Stimulated activated CD4-positive, alpha-beta T cell treated with anti-CD3 and anti-CD28 coated beads, Interleukin-1b, Interleukin-23, amount 100 ng/mL, for 4 hours (primary cell): ENCODE results near the gene COL4A2.
"Not testable (repeated sequence)": the region's sequence is repeated elsewhere in the genome, so short reads cannot be mapped to it uniquely, and the experiment has no call there.

ENCODE experiments used
- DNase-seq, 2 donors: peaks; one replicate each; pipeline ENCODE4 v3.0.0-alpha.2; 2020; ENCODE audit warnings: low read depth in 2 of 2

Gene COL4A2

DNA sequence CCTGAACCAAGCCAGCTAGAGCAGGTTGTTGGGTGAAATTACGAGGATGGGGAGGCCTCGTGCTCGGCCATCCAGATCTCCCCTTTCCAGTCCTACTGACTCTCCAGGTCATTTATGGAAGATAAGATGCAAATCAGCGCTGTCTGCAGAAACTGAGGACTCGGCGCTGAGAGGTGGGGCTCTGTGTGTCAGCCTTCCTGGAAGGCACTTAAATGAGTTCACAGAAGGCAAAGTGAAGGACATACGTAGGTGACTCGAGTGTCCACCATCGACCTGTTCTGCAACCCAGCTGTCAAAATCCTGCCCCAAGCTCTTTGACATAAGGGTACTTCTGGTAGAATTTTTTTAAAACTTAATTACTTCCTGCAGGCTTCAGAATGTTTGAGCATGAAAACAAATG is 168.0 kb downstream of the COL4A2 start:
- DNase-seq, result no peak

DNA sequence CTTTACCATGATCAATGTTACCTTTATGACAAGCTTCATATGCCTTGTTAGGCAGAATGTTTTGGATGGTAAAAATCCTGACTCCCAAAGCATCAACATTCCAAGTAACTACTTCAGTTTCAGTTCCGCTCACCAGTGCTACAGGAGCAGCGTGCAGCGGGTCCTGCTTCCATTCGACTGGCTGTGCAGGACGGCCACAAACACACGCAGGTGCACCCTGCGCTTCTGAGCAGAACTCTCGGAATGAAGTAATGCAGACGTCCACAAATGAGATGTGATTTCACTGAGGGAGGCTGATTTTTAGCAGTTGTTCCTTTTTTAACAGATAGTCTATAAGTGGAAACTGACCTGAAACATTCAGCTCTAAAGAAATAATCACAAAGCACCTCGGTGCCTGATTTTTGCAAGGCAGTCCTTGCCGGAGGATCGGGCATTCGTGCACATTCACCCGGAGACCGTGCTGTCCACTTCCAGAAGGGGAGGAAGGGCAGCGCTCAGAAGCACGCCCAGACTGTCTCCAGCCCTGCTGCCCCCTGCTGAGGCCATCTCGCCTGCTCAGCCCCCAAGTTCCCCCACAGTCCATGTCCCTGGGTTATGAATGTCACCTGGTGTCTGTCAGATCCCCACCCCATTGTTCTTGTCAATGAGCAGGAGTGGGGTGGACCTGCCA is 168.6 kb downstream of the COL4A2 start:
- no peak for DNase-seq

DNA sequence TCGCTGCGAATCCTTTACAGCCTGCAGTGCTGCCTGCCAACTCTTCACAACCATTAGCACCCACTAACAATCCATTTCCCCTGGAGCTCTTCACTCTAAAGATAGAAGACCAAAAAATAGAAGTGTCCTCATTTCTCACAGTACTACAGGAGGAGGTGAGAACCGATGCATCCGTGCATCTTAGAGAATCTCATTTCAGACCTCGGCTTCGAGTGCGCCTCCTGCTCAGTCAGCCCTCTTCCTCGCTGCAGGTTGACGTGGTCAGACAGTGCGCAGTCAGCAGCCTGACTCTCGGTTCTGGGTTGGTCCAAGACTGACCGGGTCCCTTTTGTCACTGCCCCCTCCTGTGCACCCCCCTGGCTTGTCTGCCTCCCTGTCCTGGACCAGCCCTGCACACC is 169.1 kb downstream of the COL4A2 start:
- no peak for DNase-seq

DNA sequence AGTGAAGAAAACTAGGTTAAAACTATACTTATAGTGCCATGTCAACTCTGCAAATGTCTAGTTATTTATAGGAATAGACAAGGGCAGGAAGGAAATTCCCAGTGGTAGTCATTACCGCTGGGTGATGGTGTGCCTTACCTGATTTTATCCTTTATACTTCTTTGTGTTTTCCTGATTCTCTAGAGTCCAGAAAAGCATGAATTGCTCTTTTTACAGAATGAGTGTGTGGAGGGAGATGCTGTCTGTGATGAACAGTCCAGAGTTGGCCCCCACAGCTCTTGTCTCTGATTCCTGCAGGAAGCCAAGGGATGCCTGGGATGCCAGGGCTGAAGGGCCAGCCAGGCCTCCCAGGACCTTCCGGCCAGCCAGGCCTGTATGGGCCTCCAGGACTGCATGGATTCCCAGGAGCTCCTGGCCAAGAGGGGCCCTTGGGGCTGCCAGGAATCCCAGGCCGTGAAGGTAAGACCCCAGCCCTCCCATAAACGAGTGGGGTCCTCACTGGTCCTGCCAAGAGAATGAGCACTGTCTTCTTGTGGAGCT is 170.7 kb downstream of the COL4A2 start:
- no peak for DNase-seq

DNA sequence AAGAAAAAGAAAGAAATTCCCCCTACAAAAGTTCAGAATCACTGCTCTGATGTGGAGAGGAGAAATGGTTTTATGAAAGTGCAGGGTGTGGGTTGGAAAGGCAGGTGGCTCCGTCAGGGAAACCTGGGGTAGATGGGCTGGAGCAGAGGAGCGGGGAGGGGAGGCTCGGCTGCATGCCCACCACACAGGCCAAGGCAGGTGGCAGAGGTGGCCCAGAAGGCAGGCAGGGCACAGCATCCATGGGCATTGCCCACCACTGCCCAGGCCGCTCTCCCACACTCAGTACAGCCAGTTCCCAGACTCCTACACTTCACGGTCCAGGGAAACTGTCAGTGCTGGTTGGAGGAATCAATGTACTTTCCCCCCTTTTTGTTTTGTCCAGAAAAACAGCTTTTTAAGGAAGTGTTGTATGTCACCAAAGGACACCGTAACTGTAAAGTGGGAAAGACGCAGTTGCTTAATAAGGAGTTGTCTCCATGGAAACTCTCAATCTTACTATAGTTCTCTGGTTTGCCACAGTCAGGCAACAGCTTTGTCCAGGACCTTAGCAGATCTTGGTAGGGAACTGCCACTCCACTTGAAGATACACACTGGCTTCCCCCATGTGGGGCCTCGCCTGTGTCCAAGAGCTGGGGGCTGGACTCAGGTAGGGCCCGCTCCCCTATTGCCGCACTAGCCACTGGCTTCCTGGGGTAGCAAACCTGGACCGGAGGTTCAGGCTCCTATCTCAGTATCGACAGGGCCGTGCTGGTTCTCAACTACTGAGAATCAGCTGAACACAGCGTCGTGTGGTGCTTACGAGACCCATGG is 171.5 kb downstream of the COL4A2 start:
- no peak for DNase-seq

DNA sequence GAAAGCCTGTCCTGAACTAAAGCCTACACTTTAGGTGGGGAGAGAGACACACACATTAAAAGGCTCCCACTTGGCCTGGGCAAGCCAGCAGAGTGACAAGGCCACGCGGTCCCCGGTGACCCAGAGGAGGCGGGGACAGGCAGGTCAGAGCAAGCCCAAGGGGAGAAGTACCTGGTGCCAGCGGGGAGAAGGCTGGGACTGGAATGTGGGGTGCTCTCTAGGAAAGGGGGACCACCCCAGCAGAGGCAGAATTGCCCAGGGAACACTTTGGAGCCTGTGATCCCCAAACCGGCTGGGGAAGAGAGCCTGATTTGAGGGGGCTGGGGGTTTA is 172.1 kb downstream of the COL4A2 start:
- DNase-seq, result no peak

DNA sequence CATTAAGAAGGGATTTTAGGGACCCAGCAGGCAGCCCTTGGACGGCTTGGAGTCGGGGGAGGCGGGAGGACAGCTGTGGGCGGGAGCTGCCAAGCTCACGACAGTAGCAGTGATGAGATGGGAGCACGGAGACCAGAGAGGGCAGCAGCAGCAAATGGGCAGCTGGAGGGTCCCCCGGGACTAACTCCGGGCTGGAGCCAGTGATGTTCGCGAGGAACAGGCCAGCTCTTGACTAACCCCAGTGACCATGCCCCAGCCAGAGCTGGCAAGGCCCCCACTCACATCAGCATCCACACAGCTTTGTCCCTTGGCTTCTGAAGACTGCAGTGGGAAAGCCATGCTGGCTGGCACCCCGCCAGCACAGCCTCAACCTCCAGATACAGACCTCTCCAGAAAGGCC is 172.6 kb downstream of the COL4A2 start:
- no peak for DNase-seq

DNA sequence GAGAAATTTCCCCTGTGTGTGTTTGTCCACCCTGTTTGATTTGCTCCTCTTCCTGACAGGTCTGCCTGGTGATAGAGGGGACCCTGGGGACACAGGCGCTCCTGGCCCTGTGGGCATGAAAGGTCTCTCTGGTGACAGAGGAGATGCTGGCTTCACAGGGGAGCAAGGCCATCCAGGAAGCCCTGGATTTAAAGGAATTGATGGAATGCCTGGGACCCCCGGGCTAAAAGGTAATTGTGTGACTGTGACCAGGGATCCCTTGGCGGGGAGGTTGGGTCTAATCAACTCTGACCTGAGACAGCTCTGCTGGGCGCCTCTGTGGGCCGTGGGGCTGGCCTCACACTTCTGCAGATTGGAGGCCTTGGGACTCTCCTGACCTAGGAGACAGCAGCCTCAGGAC is 173.1 kb downstream of the COL4A2 start:
- DNase-seq, result no peak

DNA sequence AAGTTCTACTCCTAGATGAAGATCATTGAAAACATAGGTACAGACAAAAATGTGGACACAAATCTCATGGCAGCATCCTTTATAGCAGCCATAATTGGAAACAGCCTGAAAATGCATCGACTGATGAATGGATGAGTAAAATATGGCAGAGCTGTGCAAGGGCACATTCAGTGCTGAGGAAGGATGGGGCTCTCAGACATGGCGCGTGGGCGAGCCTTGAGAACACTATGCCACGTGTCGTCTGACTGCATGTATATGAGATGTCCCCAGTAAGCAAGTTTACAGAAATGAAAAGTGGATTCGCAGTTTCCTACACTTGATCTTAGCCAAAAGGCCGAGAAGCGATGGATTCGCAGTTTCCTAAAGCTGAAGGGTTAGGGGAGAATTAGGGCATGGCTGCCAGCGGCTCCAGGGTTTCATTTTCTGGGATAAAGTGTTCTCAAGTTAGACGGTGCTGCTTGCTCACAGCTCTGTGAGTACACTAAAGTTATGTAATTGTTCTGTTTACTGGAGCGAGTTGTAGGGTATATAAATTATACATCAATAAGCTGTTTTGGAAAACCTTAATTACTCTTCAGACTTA is 176.4 kb downstream of the COL4A2 start:
- DNase-seq, result no peak

DNA sequence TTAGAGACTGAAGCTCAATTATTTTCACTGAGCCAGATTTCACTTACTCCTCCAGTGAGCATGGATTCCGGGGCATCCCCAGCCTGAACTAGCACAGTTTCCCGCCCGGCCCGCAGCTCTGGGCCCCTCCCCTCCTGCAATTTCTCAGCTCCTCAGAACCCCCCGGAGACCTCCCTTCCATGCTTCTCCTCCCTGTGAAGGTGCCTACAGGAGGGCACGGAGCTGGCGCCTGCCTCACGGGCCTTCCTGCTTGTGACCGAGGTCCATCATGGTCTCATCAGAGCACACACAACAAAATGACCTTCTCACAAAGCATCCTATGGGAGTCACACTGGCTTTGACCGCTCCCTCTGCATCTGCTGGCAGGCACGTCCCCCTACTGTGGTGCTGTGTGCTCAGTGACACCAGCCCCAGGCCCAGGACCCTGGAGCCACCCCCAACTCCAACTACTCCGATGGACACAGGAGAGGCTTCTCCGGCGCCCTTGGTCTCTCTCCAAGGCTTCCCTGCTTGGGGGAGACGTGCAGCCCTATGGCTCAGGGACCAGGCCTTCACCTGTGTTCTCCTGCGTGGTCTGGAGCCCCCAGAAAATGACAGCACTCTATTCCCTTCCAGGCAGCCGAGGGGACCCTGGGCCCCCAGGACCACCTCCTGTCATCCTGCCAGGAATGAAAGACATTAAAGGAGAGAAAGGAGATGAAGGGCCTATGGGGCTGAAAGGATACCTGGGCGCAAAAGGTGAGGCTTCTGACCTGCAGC is 177.4 kb downstream of the COL4A2 start:
- no peak for DNase-seq

DNA sequence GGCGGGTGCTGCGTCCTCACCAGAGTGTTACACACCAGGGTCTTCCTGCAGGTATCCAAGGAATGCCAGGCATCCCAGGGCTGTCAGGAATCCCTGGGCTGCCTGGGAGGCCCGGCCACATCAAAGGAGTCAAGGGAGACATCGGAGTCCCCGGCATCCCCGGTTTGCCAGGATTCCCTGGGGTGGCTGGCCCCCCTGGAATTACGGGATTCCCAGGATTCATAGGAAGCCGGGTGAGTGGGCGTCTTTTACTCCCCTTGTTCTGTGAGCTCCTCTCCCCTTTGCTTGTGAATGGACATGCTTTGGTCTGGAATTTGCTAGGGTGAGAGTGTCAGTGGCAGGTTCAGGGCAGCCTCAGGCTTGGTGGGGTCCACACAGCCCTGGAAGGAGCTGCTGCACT is 178.5 kb downstream of the COL4A2 start:
- DNase-seq, result no peak

DNA sequence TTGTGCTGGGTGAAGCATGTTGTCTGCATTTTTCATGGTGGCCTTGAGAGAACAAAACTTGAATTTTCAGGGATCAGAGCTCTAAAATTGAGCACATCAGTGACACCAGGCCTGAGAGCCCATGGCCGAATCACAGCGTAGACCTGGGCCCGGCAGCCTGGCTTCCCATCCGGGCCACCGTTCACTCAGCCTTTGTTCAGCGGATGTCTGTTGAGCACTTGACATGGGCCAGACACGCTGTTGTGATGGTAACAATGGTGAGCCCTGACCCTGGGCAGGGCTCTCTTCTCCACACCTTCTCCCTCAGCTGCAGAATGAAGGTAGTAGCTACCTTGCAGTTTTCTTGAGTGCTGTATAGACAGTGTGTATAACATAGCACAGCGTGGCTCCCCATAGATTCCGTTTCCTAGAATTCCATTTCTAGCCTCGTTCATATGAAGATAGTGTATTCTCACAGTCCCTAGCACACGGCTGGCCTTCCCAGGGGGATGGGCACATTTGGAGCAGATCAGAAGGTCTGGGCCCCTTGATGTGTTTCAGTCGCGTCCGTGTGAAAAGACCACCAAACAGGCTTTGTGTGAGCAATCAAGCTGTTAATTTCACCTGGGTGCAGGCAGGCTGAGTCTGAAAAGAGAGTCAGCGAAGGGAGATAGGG is 179.1 kb downstream of the COL4A2 start:
- no peak for DNase-seq

DNA sequence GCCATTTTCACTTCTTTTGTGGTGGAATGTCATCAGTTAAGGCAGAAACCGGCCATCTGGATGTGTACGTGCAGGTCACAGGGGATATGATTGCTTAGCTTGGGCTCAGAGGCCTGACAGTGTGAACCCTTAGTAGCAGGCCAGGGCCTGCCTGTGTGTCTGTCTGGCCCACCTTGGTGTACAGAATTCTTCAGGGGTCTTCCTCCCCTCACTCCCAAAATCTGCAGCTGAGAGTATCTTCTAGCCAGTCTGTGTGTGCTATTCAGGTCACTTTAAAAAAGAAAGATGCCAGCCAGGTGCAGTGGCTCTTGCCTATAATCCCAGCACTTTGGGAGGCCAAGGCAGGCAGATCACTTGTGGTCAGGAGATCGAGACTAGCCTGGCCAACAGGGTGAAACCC is 179.8 kb downstream of the COL4A2 start:
- DNase-seq, result not testable (repeated sequence)

DNA sequence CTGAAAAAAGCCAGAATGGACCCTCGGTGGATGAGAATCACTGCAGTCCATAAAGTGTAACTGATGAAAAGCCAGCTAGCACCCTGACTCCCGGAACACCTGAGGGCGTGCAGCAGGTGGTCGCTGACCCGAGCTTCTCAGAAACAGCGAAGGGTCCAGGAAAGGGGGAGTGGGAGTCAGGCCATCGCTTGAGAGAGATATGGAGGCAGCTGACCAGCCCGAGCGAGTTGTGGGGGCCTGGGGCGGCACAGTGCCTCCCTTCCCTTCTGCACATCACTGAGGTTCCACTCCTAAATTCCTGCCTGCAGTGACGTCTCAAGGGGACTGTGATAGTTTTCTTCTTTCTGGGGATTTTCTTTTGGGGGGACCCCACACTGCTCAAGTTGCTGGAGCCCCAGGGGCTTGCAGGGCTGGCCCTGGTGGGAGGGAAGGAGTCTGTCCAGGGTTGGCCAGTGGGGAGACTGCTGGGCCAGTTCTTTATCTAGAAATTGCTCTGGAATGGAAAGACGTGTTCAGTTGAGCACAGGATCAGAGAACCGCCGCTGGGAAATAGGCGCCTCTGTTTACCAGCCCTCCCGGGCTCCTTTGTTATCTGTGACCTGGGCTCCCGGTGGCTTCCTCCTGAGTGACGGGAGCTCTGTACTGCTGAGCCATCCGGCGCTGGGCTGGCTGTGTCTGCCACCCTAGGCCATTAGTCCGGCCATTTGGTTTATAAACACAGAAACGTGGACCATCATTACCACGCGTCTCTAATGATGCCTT is 183.1 kb downstream of the COL4A2 start:
- no peak for DNase-seq

DNA sequence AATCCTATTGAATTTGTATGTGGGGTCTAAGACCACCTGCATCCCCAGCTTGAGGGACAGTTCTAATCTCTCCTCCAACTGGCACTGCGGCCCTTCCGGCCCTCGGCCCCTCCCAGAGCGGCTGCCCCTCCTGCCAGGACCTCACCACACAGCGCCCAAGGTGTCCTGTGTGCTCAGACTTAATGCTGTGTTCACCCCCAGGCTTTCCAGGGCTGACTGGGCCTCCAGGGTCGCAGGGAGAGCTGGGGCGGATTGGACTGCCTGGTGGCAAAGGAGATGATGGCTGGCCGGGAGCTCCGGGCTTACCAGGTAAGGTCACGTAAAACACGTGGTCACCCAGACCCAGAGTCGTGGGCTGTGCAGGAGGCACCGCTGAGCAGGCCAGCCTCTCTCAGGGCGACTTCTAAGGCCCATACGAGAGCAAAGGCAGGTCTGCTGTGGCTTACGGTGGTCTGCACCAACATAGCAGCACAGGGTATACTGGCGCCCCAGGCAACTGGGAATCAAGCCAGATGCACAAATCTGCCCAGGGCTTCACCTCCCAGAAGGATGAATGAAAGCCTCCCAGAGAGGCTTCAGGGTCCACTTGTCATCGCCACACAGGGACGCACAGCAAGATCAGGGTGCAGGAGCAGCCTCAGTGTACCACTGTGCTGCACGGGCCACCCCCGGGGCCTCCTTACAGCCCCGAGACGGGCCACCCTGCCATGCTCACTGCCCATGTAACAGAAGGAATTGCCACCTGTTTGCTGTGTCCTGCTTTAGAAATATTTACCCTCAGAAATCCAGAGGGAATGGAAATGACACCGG is 185.0 kb downstream of the COL4A2 start:
- DNase-seq, result no peak

DNA sequence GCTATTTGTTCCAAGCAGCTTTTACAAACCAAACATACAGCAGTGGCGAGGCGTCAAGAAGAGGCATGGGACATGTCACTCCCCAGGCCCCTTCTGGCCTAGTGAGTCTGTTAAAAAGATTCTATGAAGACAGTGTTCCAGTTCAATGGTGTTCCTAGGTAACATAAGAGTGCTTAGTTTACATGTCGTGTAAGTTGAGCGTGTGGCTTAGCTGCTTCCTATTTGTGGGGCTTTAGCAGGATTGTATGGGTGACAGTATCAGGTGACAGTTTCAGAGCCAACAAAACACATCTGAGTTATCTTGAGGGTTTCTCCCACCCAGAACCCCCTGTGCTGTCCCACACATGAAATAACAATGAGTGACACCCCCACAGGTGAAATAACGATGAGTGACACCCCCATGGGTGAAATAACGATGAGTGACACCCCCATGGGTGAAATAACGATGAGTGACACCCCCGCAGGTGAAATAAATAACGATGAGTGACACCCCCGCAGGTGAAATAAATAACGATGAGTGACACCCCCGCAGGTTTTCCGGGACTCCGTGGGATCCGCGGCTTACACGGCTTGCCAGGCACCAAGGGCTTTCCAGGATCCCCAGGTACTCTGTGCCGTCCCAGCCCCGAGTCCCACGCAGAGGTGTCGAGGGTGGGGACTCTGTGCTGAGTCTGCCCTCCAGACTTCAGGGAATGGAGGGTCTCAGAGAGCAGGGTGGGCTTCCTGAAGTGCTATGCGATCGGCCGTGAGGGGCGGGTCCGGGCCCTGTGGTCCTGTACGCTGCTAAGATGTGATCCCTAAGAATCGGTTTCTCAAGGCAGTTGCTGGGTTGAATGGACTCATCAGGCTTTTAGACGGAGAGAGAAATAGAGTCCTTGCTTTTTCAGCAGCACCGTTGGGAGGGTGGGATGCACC is 185.9 kb downstream of the COL4A2 start:
- no peak for DNase-seq

DNA sequence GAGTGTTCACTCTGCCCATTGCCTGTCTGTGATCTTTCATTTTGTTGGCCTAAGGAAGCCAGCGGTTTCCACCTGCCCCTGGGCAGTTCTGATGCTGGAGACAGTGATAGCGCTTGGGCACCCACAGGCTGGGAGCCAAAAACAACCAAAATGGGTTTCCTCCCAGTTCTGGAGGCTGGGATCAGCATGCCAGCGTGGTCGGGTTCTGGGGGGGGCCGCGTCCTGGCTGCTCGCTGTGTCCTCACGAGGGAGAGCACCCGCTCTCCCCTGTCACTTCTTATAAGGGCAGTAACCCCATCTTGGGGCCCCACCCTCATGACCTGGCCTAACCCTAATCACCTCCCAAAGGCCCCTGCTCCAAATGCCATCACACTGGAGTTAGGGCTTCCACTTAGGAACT is 186.5 kb downstream of the COL4A2 start:
- no peak for DNase-seq

DNA sequence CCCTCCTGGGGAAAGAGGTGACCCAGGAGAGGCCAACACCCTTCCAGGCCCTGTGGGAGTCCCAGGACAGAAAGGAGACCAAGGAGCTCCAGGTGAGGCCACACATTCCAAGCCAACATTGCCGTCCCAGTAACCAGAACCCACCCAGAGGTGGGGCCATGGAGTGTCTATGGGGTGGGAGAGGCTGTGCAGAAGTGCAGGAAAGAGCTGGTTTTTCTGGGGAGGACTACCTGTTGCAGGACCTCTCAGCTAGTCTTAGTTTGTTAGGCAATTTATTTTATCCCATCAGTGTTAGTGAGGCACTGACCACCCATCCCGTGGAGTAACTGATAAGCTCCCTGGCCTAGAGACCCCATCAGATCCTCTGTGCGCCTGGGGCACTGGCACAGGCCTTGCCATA is 188.3 kb downstream of the COL4A2 start:
- DNase-seq, result no peak

DNA sequence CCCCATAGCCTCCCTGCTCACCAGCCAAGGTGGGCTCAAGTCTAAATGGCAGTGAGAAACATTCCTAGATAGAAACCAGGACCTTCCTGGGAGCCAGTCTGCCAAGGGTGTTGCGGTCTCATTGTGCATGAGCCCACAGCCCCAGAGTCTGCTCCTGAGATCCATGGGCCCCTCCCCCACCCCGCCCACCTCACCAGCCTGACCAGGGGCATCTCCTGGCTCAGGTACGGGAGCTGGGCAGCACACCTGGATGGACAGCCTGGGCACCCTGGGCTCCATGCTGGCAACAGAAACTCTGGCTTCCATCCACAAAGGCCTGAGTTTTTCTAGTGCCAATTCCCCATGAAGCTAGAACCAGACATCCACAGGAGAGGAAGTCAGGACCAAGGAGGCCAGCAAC is 188.8 kb downstream of the COL4A2 start:
- no peak for DNase-seq
